HG03439 (cell line): ENCODE measurements around the gene GSAP.
"Not testable (repeated sequence)": the region's sequence is repeated elsewhere in the genome, so short reads cannot be mapped to it uniquely, and the experiment has no call there.

Experiments used
- ATAC-seq: cut with Tn5 transposase; IDR thresholded peaks from one replicate; pipeline ENCODE4 v1.9.1; 2021; ENCODE audit warnings: mild to moderate bottlenecking, moderate library complexity; ENCODE audit not compliant: unreplicated experiment

GSAP gene

GRCh38 chr7:77367976-77368375 lies 48.2 kb downstream of the GSAP start:
- ATAC-seq = no peak

- ATAC-seq = no peak
Measured at GRCh38 chr7:77362905-77363304, 53.2 kb downstream of the GSAP start.

- no peak for ATAC-seq
Measured at GRCh38 chr7:77360969-77361368, 55.2 kb downstream of the GSAP start.

GRCh38 chr7:77360104-77360503 lies 56.0 kb downstream of the GSAP start:
- no peak for ATAC-seq

GRCh38 chr7:77359599-77359998 lies 56.5 kb downstream of the GSAP start:
- ATAC-seq = no peak

- ATAC-seq = no peak
Measured at GRCh38 chr7:77354914-77355313, 61.2 kb downstream of the GSAP start.

GRCh38 chr7:77354484-77354883 lies 61.7 kb downstream of the GSAP start:
- ATAC-seq = no peak

- no peak for ATAC-seq
Measured at GRCh38 chr7:77353911-77354310, 62.2 kb downstream of the GSAP start.

GRCh38 chr7:77353407-77353721 lies 62.8 kb downstream of the GSAP start:
- no peak for ATAC-seq

GRCh38 chr7:77352665-77353406 lies 63.3 kb downstream of the GSAP start:
- ATAC-seq = peak; percentile 34

GRCh38 chr7:77351539-77352004 lies 64.6 kb downstream of the GSAP start:
- peak; percentile 87 for ATAC-seq

GRCh38 chr7:77349141-77349540 lies 67.0 kb downstream of the GSAP start:
- ATAC-seq = no peak

GRCh38 chr7:77348371-77348813 lies 67.8 kb downstream of the GSAP start:
- ATAC-seq = no peak

- no peak for ATAC-seq
Measured at GRCh38 chr7:77346441-77346840, 69.7 kb downstream of the GSAP start.

GRCh38 chr7:77345426-77345825 lies 70.7 kb downstream of the GSAP start:
- not testable (repeated sequence) for ATAC-seq

GRCh38 chr7:77339726-77340125 lies 76.4 kb downstream of the GSAP start:
- ATAC-seq = no peak

- no peak for ATAC-seq
Measured at GRCh38 chr7:77338883-77339629, 77.1 kb downstream of the GSAP start.

GRCh38 chr7:77338260-77338659 lies 77.9 kb downstream of the GSAP start:
- ATAC-seq = no peak

- no peak for ATAC-seq
Measured at GRCh38 chr7:77337456-77337990, 78.6 kb downstream of the GSAP start.

- no peak for ATAC-seq
Measured at GRCh38 chr7:77335581-77335980, 80.6 kb downstream of the GSAP start.

- not testable (repeated sequence) for ATAC-seq
Measured at GRCh38 chr7:77334039-77334438, 82.1 kb downstream of the GSAP start.
